Activated T-helper 2 cell treated with anti-CD3 and anti-CD28 coated beads, Interferon-gamma antibody, Interleukin-2, Interleukin-4, amounts not matched to agents 10 μg/mL and 5 μg/mL and 100 μg/mL, durations not matched to agents 14 hours and 24 hours and 36 hours (primary cell): ENCODE results near the gene SLC22A14. TPM values are rescaled to one million over a fixed set of nuclear protein-coding genes. Genes with fewer than 3 reads are reported as not detected.

Experiments used
- DNase-seq: peaks from one replicate; pipeline ENCODE4 v3.0.0; 2021; ENCODE audit warnings: low spot score
- H3K27ac Mint-ChIP-seq: one replicate; pipeline ENCODE4 v1.8.0; 2021; ENCODE audit warnings: mixed read lengths
- H3K27me3 Mint-ChIP-seq: one replicate; pipeline ENCODE4 v1.8.0; 2021; ENCODE audit warnings: low read depth, mixed read lengths
- H3K36me3 Mint-ChIP-seq: one replicate; pipeline ENCODE4 v1.8.0; 2021; ENCODE audit warnings: low read depth, mixed read lengths
- H3K4me1 Mint-ChIP-seq: one replicate; pipeline ENCODE4 v1.8.0; 2021; ENCODE audit warnings: low read depth, mixed read lengths
- H3K4me3 Mint-ChIP-seq: one replicate; pipeline ENCODE4 v1.8.0; 2021; ENCODE audit warnings: low read depth, mild to moderate bottlenecking, moderate library complexity, mixed read lengths
- H3K9me3 Mint-ChIP-seq: one replicate; pipeline ENCODE4 v1.8.0; 2021; ENCODE audit warnings: mixed read lengths
- intact Hi-C: fragments of 100-400 bp; cut with micrococcal nuclease; formaldehyde crosslinking; loops from one replicate; pipeline ENCODE4 v1.15.1; 2023
- total RNA-seq: library from RNA; stranded (reverse); gene quantifications from 2 replicates; pipeline ENCODE4 v1.2.3, GENCODE V29; 2022

SLC22A14 gene
- total RNA-seq, 1 donor from 2014 or later: not detected

DNA sequence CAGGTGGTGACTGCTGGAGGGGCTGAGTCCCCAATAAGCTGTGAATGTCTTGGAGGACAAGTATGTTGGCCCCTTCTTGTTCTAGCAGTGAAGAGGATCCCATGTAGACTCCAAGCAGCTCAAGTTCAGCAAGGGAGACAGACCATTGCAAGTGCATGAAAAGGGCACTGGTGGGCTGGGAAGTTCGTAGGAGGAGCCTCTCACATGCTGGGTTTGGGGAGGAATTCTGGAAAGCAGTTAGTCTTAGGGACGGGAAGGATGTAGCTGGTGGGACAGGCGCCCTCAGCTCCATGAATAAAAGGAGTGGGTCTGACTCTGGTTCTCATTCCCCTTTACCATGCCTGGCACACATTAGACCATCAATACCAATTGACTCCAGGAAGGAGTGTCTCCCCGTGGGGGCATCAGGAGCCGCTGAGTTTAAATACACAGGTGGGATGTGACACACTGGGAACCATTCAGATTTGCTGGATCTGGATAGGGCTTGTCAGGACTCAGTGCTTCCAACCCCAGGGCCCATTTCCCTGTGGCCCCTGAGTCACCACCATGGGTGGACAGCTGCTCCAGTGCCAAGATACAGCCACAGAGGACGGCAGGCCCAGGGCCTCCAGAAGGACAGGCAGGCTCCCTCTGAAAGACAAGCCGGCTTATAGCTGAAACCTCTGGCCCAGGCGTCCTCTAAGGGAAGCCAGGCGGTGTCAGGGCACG is 63.9 kb downstream of the SLC22A14 start:
- no peaks in the 10 kb centered on the region for H3K36me3 Mint-ChIP-seq
- H3K4me1 Mint-ChIP-seq: peaks cover 8% of the 10 kb centered on the region
- no peaks in the 10 kb centered on the region for H3K9me3 Mint-ChIP-seq
- intact Hi-C loops: loop anchor here (2.0 kb wide), 5 partner anchors 107 to 227 kb away; partner anchors contain the start of genes ACAA1 and ACVR2B
- peak overlapping the region; percentile 66 for H3K27ac Mint-ChIP-seq
- peaks cover 3% of the 10 kb centered on the region for H3K27me3 Mint-ChIP-seq
- H3K4me3 Mint-ChIP-seq: peak overlapping the region; percentile 78
- no peak for DNase-seq

DNA sequence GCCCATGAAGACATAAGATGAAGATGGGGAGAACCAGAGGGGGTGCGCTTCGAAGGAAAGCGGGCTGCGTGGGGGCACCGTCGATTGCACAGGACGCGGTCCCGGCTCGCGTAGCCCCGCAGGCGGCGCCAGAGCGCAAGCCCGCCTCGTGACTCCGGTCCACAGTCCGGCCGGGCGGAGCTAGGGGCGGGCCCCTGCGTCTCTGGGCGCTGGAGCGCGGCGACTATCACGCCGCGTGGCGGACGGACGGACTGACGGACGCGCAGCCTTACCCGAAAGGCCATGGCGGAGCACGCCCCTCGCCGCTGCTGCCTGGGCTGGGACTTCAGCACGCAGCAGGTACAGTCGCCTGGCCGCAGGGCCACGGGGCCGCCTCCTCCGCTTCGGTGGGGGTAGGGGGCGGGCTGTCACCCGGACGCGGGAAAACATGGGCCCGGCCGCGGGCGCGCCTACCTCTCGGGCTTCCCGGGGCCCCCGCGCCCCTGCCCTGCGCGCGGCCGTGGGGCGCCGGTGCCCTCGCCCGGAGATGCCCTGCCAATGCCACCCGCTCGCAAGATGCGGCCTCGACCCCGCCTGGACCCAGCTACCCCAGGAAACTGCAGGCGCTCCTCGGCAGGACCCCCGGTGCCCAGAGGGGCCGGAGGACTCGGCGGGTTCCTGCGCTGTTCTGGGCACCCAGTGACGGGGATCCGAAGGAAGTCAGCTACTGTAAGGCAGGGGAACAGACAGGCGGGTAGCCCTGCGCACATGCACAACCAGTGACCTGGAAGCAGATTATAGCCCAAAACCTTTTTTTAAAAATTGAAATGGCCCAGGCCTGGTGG is 64.7 kb downstream of the SLC22A14 start, which contains the start of gene XYLB:
TSS of gene XYLB (plus strand) at position 199 of the 824 bp plus-strand sequence. CDS start at position 283, 84 bp downstream.
- Mint-ChIP-seq H3K27me3 (peaks cover 3% of the 10 kb centered on the region), H3K4me3 (peak within 1 kb of the TSS; percentile 78), H3K27ac (peak within 1 kb of the TSS; percentile 66), H3K4me1 (peaks cover 8% of the 10 kb centered on the region), H3K9me3 (no peaks in the 10 kb centered on the region), H3K36me3 (peaks cover 7% of the 10 kb centered on the region)
- intact Hi-C loops: loop anchor here (2.0 kb wide), 5 partner anchors 106 to 228 kb away; partner anchors contain the start of genes ACAA1 and ACVR2B
- DNase-seq: peak; percentile 76

DNA sequence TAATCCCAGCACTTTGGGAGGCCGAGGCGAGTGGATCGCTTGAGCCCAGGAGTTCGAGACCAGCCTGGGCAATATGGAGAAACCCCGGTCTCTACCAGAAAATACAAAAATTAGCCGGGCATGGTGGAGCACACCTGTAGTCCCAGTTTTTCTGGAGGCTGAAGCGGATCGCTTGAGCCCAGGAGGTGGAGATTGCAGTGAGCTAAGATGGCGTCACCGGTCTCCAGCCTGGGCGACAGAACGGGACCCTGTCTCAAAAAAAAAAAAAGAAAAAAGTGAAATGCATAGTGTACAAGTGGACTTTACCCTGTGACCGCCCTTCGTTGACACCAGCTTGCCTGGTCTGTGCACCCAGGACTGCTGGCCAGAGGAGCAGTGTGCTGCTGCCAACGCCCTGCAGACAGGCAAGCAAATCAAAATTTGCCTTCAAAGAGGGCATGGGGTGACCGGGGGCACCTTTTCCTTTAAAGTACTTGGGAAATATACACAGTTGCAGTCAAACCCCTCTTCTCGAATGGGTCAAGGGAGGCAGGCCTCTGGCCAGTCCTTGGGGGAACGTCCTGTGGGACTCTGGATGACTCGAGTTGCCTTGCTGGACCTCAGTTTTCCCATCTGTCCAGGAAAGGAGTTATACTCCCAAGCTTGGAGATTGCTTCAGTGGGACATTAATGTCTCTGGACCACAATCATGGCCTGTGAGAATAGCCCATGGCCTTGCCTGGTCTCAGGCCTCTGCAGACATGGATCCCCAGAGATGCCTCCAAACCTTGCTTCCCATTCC is 65.5 kb downstream of the SLC22A14 start:
- no peak for DNase-seq
- no peak overlapping the region for H3K27ac Mint-ChIP-seq
- intact Hi-C loops: loop anchor here (2.0 kb wide), 5 partner anchors 105 to 229 kb away; partner anchors contain the start of genes ACAA1 and ACVR2B
- peaks cover 13% of the 10 kb centered on the region for H3K36me3 Mint-ChIP-seq
- H3K4me3 Mint-ChIP-seq: peak overlapping the region; percentile 71
- peaks cover 3% of the 10 kb centered on the region for H3K27me3 Mint-ChIP-seq
- H3K9me3 Mint-ChIP-seq: no peaks in the 10 kb centered on the region
- H3K4me1 Mint-ChIP-seq: peaks cover 8% of the 10 kb centered on the region

DNA sequence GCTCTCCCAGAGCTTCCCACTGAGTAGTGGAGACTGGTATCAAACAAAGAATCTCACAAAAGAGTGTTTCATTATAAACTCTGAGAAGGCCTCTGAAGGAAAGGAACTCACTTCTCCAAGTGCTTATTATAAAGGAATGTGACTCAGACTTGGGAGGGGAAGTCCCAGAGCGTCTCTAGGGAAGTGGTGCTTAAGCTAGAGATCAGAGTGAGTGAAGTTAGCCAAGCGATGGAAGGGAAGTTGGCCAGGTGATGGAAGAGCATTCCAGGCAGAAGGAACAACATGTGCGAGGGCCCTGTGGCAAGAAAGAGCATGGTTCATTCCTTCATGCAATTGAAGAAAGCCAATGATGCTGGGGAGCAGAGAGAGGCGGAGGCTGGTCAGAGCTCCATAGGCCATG is 66.8 kb downstream of the SLC22A14 start:
- DNase-seq: no peak
- Mint-ChIP-seq H3K4me3 (no peak overlapping the region), H3K27ac (no peak overlapping the region), H3K9me3 (no peaks in the 10 kb centered on the region), H3K4me1 (peaks cover 8% of the 10 kb centered on the region), H3K36me3 (peaks cover 20% of the 10 kb centered on the region), H3K27me3 (peaks cover 3% of the 10 kb centered on the region)
- intact Hi-C loops: no loop called here

DNA sequence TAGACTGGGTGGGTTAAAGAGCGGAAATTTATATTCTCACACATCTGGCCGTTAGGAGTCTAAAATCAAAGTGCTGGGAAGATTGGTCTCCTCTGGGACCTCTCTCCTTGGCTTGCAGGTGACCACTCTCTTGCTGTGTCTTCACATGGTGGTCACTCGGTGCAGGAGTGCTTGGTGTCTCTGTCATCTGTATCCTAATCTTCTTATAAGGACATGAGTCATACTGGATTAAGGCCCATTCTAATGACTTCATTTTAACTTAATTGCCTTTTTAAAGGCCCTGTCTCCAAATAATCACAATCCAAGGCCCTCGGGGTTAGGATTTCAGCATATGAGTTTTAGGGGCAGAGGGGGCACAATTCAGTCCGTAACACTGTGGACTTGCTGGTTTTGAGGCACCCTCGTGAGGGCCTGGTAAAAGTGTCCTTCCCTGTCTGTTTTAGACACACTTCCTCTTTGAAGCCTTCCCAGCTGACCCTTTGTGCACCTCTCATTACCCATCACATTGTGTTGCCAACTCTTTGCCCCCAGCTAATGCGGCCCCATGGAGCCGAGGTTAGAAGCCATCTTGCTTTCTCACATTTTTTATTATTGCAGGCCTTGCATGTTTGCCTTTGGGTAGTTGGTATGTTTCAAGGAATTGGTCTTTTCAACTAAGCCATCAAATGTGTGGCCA is 67.7 kb downstream of the SLC22A14 start:
- Mint-ChIP-seq H3K4me1 (peaks cover 9% of the 10 kb centered on the region), H3K4me3 (no peak overlapping the region), H3K9me3 (no peaks in the 10 kb centered on the region), H3K27me3 (no peaks in the 10 kb centered on the region), H3K27ac (no peak overlapping the region), H3K36me3 (peaks cover 21% of the 10 kb centered on the region)
- intact Hi-C loops: no loop called here
- no peak for DNase-seq

DNA sequence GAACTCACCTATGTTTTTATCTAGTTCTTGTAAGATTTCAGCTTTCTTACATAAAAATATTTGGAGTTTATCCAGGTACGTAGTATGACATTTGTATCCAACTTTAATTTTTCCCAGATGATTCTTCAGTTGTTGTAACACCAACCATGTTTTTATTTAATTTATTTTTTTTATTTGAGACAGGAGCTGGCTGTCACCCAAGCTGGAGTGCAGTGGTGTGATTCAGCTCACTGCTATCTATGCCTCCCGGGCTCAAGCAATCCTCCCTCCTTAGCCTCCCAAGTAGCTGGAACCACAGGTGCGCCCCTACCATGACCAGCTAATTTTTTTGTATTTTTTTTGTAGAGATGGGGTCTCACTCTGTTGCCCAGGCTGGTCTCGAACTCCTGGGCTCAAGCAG is 71.1 kb downstream of the SLC22A14 start:
- H3K4me3 Mint-ChIP-seq: no peak overlapping the region
- peaks cover 5% of the 10 kb centered on the region for H3K4me1 Mint-ChIP-seq
- no peaks in the 10 kb centered on the region for H3K27me3 Mint-ChIP-seq
- intact Hi-C loops: no loop called here
- no peak overlapping the region for H3K27ac Mint-ChIP-seq
- peaks cover 25% of the 10 kb centered on the region for H3K36me3 Mint-ChIP-seq
- DNase-seq: no peak
- no peaks in the 10 kb centered on the region for H3K9me3 Mint-ChIP-seq

DNA sequence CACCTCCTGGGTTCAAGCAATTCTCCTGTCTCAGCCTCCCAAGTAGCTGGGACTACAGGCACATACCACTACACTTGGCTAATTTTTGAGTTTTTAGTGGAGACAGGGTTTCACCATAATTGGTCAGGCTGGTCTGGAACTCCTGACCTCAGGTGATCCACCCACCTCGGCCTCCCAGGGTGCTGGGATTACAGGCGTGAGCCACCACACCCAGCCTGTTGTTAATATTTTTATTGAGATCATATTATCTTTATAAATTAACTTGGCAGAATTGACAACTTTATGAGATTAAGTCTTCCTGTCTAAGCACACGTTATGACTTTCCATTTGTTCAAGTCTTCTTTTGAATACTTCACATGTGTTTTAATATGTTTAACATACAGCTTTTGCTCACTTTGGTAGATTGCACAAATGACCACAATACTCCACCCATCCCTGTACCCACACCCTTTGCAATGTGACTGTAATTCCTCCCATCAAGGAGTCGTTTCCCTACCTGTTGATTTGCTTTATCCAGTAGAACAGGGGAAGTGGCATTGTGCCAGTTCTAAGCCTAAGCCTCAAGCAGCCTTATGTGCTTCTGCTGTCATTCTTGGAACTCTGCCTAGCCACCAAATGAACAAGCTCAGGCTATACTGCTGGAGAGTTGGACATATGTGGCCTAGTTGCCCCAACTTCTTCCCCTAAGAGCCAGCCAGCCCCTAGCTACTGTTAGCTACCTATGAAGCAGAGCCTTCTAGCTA is 72.7 kb downstream of the SLC22A14 start:
- no peak overlapping the region for H3K4me3 Mint-ChIP-seq
- no peaks in the 10 kb centered on the region for H3K27me3 Mint-ChIP-seq
- intact Hi-C loops: no loop called here
- H3K36me3 Mint-ChIP-seq: peaks cover 29% of the 10 kb centered on the region
- H3K27ac Mint-ChIP-seq: no peak overlapping the region
- no peaks in the 10 kb centered on the region for H3K9me3 Mint-ChIP-seq
- DNase-seq: no peak
- peaks cover 2% of the 10 kb centered on the region for H3K4me1 Mint-ChIP-seq

DNA sequence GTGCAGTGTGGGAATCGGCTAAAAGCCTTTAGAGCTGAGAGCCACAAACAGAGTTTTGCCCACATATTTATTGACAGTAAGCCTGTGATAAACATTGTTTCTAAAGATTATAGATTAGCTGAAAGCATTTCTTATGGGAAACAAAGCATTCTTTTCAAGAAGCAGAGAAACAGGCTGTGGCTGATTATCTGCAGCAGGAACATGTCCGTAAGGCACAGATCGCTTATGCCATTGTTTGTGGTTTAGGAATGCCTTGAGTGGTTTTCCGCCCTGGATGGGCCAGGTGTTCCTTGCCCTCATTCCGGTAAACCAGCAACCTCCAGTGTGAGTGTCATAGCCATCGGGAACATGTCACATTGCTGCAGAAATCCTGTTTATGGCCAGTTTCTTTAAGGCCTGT is 76.9 kb downstream of the SLC22A14 start:
- no peaks in the 10 kb centered on the region for H3K9me3 Mint-ChIP-seq
- no peaks in the 10 kb centered on the region for H3K27me3 Mint-ChIP-seq
- intact Hi-C loops: no loop called here
- no peak for DNase-seq
- peaks cover 2% of the 10 kb centered on the region for H3K4me1 Mint-ChIP-seq
- no peak overlapping the region for H3K27ac Mint-ChIP-seq
- H3K4me3 Mint-ChIP-seq: no peak overlapping the region
- H3K36me3 Mint-ChIP-seq: peaks cover 9% of the 10 kb centered on the region

DNA sequence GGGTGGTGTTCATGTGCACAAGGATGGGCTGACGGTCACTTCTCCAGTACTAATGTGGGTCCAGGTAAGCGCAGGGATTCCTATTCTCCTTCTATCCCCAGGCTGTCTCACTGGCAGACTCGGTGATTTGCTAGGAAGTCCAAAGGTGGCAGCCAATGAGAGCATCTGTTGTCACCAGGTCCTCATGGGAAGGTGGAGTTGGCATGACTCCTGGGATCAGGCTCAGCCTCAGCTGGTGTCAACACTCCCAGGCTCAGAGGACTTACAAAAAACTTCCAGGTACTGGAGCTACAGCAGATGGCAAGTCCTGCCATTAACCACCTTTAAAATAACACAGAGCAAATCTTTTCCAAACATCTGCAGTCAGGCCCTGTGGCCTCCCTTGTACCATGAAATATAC is 78.3 kb downstream of the SLC22A14 start:
- Mint-ChIP-seq H3K36me3 (peaks cover 9% of the 10 kb centered on the region), H3K27me3 (no peaks in the 10 kb centered on the region), H3K4me1 (peaks cover 8% of the 10 kb centered on the region), H3K4me3 (no peak overlapping the region), H3K9me3 (no peaks in the 10 kb centered on the region), H3K27ac (no peak overlapping the region)
- DNase-seq: no peak
- intact Hi-C loops: no loop called here

DNA sequence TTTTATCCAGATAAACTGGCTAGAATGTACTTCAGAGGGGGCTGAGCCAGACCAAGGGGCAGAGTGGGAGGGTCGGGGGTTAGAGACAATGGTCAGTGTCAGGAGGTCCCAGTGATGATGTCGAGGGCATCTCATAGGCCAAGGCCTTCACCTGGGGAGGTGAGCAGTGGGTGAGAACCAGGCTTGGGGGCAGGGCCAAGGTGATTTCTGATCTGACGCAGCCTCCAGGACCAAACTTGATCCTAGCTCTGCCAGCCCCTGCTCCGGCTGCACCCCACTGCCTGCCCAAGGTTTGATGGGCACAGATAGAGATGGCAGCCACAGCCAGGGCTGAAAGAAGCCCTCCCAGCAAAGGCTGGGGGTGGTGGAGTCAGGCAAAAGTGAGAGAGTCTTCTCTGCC is 79.4 kb downstream of the SLC22A14 start:
- Mint-ChIP-seq H3K27ac (no peak overlapping the region), H3K4me3 (no peak overlapping the region), H3K27me3 (no peaks in the 10 kb centered on the region), H3K4me1 (peaks cover 8% of the 10 kb centered on the region), H3K9me3 (no peaks in the 10 kb centered on the region), H3K36me3 (peaks cover 9% of the 10 kb centered on the region)
- no peak for DNase-seq
- intact Hi-C loops: no loop called here

DNA sequence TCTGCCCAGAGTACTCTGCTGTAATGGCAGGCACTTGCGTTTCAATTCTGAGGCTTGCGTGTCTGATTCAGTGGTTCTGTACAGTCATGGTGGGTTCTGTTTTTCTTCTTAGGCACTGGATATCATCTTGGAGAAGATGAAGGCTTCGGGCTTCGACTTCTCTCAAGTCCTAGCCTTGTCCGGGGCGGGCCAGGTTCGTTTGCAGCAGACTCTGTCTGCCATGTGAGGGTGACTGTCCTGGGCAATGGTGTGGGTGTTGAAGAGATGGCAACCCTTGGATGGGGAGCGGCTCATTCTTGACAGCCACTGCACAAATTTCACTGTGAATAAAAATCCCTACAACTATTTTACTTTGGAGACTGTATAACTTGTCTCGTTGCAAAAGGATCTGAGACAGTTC is 80.7 kb downstream of the SLC22A14 start:
- Mint-ChIP-seq H3K4me1 (peaks cover 8% of the 10 kb centered on the region), H3K27me3 (no peaks in the 10 kb centered on the region), H3K36me3 (peaks cover 13% of the 10 kb centered on the region), H3K27ac (no peak overlapping the region), H3K9me3 (no peaks in the 10 kb centered on the region), H3K4me3 (no peak overlapping the region)
- DNase-seq: no peak
- intact Hi-C loops: no loop called here
